CD8-positive, alpha-beta memory T cell (primary cell): ENCODE results near the gene MARVELD2. TPM values are rescaled to one million over a fixed set of nuclear protein-coding genes. Genes with fewer than 3 reads are reported as not detected.
A peak's percentile ranks its signal among the peaks of the same experiment; 100 is the strongest.

ENCODE experiments used
- CTCF ChIA-PET: fragments of 350-600 bp; sonication (Branson Sonifier 250); formaldehyde crosslinking; loops from one replicate; lab custom pipeline; 2021; ENCODE audit warnings: antibody characterized with exemption; lab: Charles Lee
- POLR2A ChIA-PET: fragments of 350-600 bp; sonication (Branson Sonifier 250); formaldehyde crosslinking; loops from one replicate; lab custom pipeline; 2021; ENCODE audit warnings: antibody characterized with exemption; lab: Charles Lee
- DNase-seq, 5 donors: peaks; one replicate each; pipeline versions ENCODE4 v3.0.0 to v3.0.0-alpha.2; 2020 to 2022; ENCODE audit warnings: mixed read lengths in 1 of 5
- H3K27ac ChIP-seq: one replicate; pipeline ENCODE4 v1.7.0; 2013; ENCODE audit warnings: low read depth, mild to moderate bottlenecking, low read length, moderate library complexity
- H3K27me3 ChIP-seq: 2 replicates; pipeline ENCODE4 v1.7.0; 2013; ENCODE audit warnings: low read length, mild to moderate bottlenecking; ENCODE audit not compliant: insufficient read depth, poor library complexity, severe bottlenecking
- H3K36me3 ChIP-seq: 2 replicates; pipeline ENCODE4 v1.7.0; 2013; ENCODE audit warnings: mild to moderate bottlenecking, low read length, moderate library complexity; ENCODE audit not compliant: insufficient read depth
- H3K4me1 ChIP-seq: 2 replicates; pipeline ENCODE4 v1.7.0; 2013; ENCODE audit warnings: mild to moderate bottlenecking, low read length, moderate library complexity; ENCODE audit not compliant: insufficient read depth
- H3K4me3 ChIP-seq: 2 replicates; pipeline ENCODE4 v1.7.0; 2013; ENCODE audit warnings: mild to moderate bottlenecking, low read length
- H3K9me3 ChIP-seq: 2 replicates; pipeline ENCODE4 v1.7.0; 2013; ENCODE audit warnings: mild to moderate bottlenecking, low read length
- H3K27ac Mint-ChIP-seq, 8 donors: one replicate each; pipeline ENCODE4 v1.8.0; 2020 to 2021; ENCODE audit warnings: mixed read lengths in 8 of 8, mild to moderate bottlenecking in 6 of 8, inconsistent platforms in 3 of 8, moderate library complexity in 3 of 8
- H3K27me3 Mint-ChIP-seq, 2 donors: one replicate each; pipeline ENCODE4 v1.8.0; 2020 to 2021; ENCODE audit warnings: mixed read lengths in 2 of 2, mild to moderate bottlenecking in 1 of 2, moderate library complexity in 1 of 2
- H3K36me3 Mint-ChIP-seq, 3 donors: one replicate each; pipeline ENCODE4 v1.8.0; 2020 to 2021; ENCODE audit warnings: mixed read lengths in 3 of 3, inconsistent platforms in 1 of 3, mild to moderate bottlenecking in 1 of 3
- H3K4me1 Mint-ChIP-seq, 3 donors: one replicate each; pipeline ENCODE4 v1.8.0; 2020 to 2021; ENCODE audit warnings: mixed read lengths in 3 of 3, inconsistent platforms in 1 of 3, mild to moderate bottlenecking in 1 of 3
- H3K4me3 Mint-ChIP-seq, 7 donors: one replicate each; pipeline ENCODE4 v1.8.0; 2020 to 2021; ENCODE audit warnings: mixed read lengths in 7 of 7, mild to moderate bottlenecking in 6 of 7, moderate library complexity in 4 of 7, inconsistent platforms in 2 of 7
- H3K9me3 Mint-ChIP-seq, 5 donors: one replicate each; pipeline ENCODE4 v1.8.0; 2020 to 2022; ENCODE audit warnings: mixed read lengths in 5 of 5, mild to moderate bottlenecking in 3 of 5, moderate library complexity in 2 of 5, inconsistent platforms in 1 of 5
- polyA plus RNA-seq: library from polyadenylated mRNA; unstranded; fragments of 300-500 nt; fragmentation: Illumina TruSeq; gene quantifications from one replicate; pipeline ENCODE4 v1.2.3, GENCODE V29; 2021
- total RNA-seq, 2 experiments: library from RNA; stranded (reverse); gene quantifications; one replicate each; pipeline ENCODE4 v1.2.3, GENCODE V29; 2021

The MARVELD2 gene
- total and polyA plus RNA-seq, 3 experiments from 2014 or later, result 0.39 to 1.4 (median 0.40) TPM

GRCh38 chr5:69374911-69375446 is 39.9 kb upstream of the MARVELD2 start:
- Histone ChIP-seq H3K4me1 (peaks cover 11% of the 10 kb centered on the region), H3K4me3 (no peak overlapping the region), H3K36me3 (no peaks in the 10 kb centered on the region), H3K9me3 (no peaks in the 10 kb centered on the region), H3K27ac (no peak overlapping the region), H3K27me3 (no peaks in the 10 kb centered on the region)
- Mint-ChIP-seq H3K27me3 (no peaks in the 10 kb centered on the region), H3K27ac (peak overlapping the region in 1 of 8 donors; percentile 61), H3K4me1 (peaks cover 12 to 28% (median 21%) of the 10 kb centered on the region in 3 donors), H3K36me3 (peaks cover 0 to 38% (median 3%) of the 10 kb centered on the region in 3 donors), H3K4me3 (no peak overlapping the region), H3K9me3 (no peaks in the 10 kb centered on the region)
- CTCF ChIA-PET, result no interaction called here
- POLR2A ChIA-PET, result no interaction called here
- DNase-seq, result no peak

- Histone ChIP-seq H3K27ac (no peak overlapping the region), H3K36me3 (no peaks in the 10 kb centered on the region), H3K4me3 (no peak overlapping the region), H3K27me3 (no peaks in the 10 kb centered on the region), H3K9me3 (no peaks in the 10 kb centered on the region), H3K4me1 (no peaks in the 10 kb centered on the region)
- POLR2A ChIA-PET, result no interaction called here
- no peak overlapping the region for H3K4me3 Mint-ChIP-seq
- H3K27ac Mint-ChIP-seq, result no peak overlapping the region
- DNase-seq, result no peak
- H3K27me3 Mint-ChIP-seq, result no peaks in the 10 kb centered on the region
- CTCF ChIA-PET, result no interaction called here
- no peaks in the 10 kb centered on the region for H3K9me3 Mint-ChIP-seq
- H3K36me3 Mint-ChIP-seq, result peaks cover 0 to 58% (median 5%) of the 10 kb centered on the region in 3 donors
- H3K4me1 Mint-ChIP-seq, result no peaks in the 10 kb centered on the region
These were observed 36.5 kb upstream of the MARVELD2 start for GRCh38 chr5:69378376-69378775.

- H3K4me3 Mint-ChIP-seq, result no peak overlapping the region
- peaks cover 7% of the 10 kb centered on the region for H3K36me3 ChIP-seq
- no peaks in the 10 kb centered on the region for H3K4me1 ChIP-seq
- no peaks in the 10 kb centered on the region for H3K4me1 Mint-ChIP-seq
- no peak overlapping the region for H3K27ac ChIP-seq
- H3K9me3 Mint-ChIP-seq, result peaks cover 0 to 3% (median 0%) of the 10 kb centered on the region in 5 donors
- no peaks in the 10 kb centered on the region for H3K9me3 ChIP-seq
- CTCF ChIA-PET, result interaction anchor here (1.1 kb wide), 1 partner anchor 40 kb away, joined by 3 read pairs; no protein-coding TSS in a partner anchor
- no peak overlapping the region for H3K4me3 ChIP-seq
- H3K27me3 ChIP-seq, result no peaks in the 10 kb centered on the region
- H3K36me3 Mint-ChIP-seq, result peaks cover 21 to 52% (median 25%) of the 10 kb centered on the region in 3 donors
- DNase-seq, result no peak
- POLR2A ChIA-PET, result no interaction called here
- peak overlapping the region in 2 of 8 donors; percentile 17 to 59 for H3K27ac Mint-ChIP-seq
- peaks cover 0 to 1% of the 10 kb centered on the region in 2 donors for H3K27me3 Mint-ChIP-seq
These were observed 10.1 kb upstream of the MARVELD2 start for GRCh38 chr5:69404659-69405330.

GRCh38 chr5:69415584-69415958 is 655 bp downstream of the MARVELD2 start:
- Mint-ChIP-seq H3K4me1 (peaks cover 7 to 13% (median 11%) of the 10 kb centered on the region in 3 donors), H3K4me3 (peak overlapping the region; percentile 57 to 88 (median 73)), H3K27me3 (no peaks in the 10 kb centered on the region), H3K36me3 (peaks cover 0 to 21% (median 6%) of the 10 kb centered on the region in 3 donors), H3K27ac (peak overlapping the region in 2 of 8 donors; percentile 12 to 22), H3K9me3 (no peaks in the 10 kb centered on the region)
- Histone ChIP-seq H3K4me1 (no peaks in the 10 kb centered on the region), H3K27ac (peak overlapping the region; percentile 16), H3K4me3 (peak overlapping the region; percentile 45), H3K9me3 (no peaks in the 10 kb centered on the region), H3K27me3 (no peaks in the 10 kb centered on the region), H3K36me3 (no peaks in the 10 kb centered on the region)
- POLR2A ChIA-PET, result no interaction called here
- DNase-seq, result no peak
- CTCF ChIA-PET, result no interaction called here

- Mint-ChIP-seq H3K27ac (peak overlapping the region in 1 of 8 donors; percentile 43), H3K9me3 (no peaks in the 10 kb centered on the region), H3K27me3 (no peaks in the 10 kb centered on the region), H3K4me1 (peaks cover 7 to 13% (median 11%) of the 10 kb centered on the region in 3 donors), H3K36me3 (peaks cover 0 to 16% (median 6%) of the 10 kb centered on the region in 3 donors), H3K4me3 (peak overlapping the region in 6 of 7 donors; percentile 61 to 83 (median 70))
- no peaks in the 10 kb centered on the region for H3K36me3 ChIP-seq
- H3K27me3 ChIP-seq, result no peaks in the 10 kb centered on the region
- POLR2A ChIA-PET, result interaction anchor here (0.6 kb wide), 1 partner anchor 1153 kb away, joined by 4 read pairs; no protein-coding TSS in a partner anchor
- no peaks in the 10 kb centered on the region for H3K9me3 ChIP-seq
- DNase-seq, result no peak
- no peaks in the 10 kb centered on the region for H3K4me1 ChIP-seq
- H3K4me3 ChIP-seq, result no peak overlapping the region
- CTCF ChIA-PET, result no interaction called here
- H3K27ac ChIP-seq, result no peak overlapping the region
These were observed 1.3 kb downstream of the MARVELD2 start for GRCh38 chr5:69416180-69416579.

GRCh38 chr5:69416699-69417098 is 1.8 kb downstream of the MARVELD2 start:
- no peaks in the 10 kb centered on the region for H3K4me1 ChIP-seq
- H3K4me3 ChIP-seq, result no peak overlapping the region
- CTCF ChIA-PET, result interaction anchor here (0.5 kb wide), 1 partner anchor 9 kb away, joined by 3 read pairs; no protein-coding TSS in a partner anchor
- POLR2A ChIA-PET, result interaction anchor here (0.6 kb wide), 1 partner anchor 1153 kb away, joined by 4 read pairs; no protein-coding TSS in a partner anchor
- Mint-ChIP-seq H3K4me1 (peaks cover 7 to 13% (median 11%) of the 10 kb centered on the region in 3 donors), H3K4me3 (peak overlapping the region in 2 of 7 donors; percentile 61 to 83), H3K27ac (no peak overlapping the region), H3K27me3 (no peaks in the 10 kb centered on the region), H3K9me3 (no peaks in the 10 kb centered on the region), H3K36me3 (peaks cover 0 to 11% (median 2%) of the 10 kb centered on the region in 3 donors)
- no peak for DNase-seq
- no peaks in the 10 kb centered on the region for H3K9me3 ChIP-seq
- H3K27ac ChIP-seq, result no peak overlapping the region
- H3K36me3 ChIP-seq, result no peaks in the 10 kb centered on the region
- no peaks in the 10 kb centered on the region for H3K27me3 ChIP-seq

GRCh38 chr5:69418554-69418953 is 3.6 kb downstream of the MARVELD2 start:
- Histone ChIP-seq H3K27me3 (no peaks in the 10 kb centered on the region), H3K36me3 (no peaks in the 10 kb centered on the region), H3K27ac (no peak overlapping the region), H3K4me1 (no peaks in the 10 kb centered on the region), H3K9me3 (no peaks in the 10 kb centered on the region), H3K4me3 (no peak overlapping the region)
- Mint-ChIP-seq H3K4me1 (peaks cover 7 to 13% (median 11%) of the 10 kb centered on the region in 3 donors), H3K27ac (no peak overlapping the region), H3K27me3 (no peaks in the 10 kb centered on the region), H3K4me3 (no peak overlapping the region), H3K36me3 (peaks cover 1 to 7% (median 4%) of the 10 kb centered on the region in 3 donors), H3K9me3 (peaks cover 0 to 5% (median 0%) of the 10 kb centered on the region in 5 donors)
- no peak for DNase-seq
- POLR2A ChIA-PET, result no interaction called here
- CTCF ChIA-PET, result no interaction called here
